Liver (tissue), 9 donors: Measurements from ENCODE around the gene ATM. TPM values are rescaled to one million over a fixed set of nuclear protein-coding genes. Genes with fewer than 3 reads are reported as not detected.

Experiments used
- DNase-seq: peaks from one replicate; pipeline ENCODE4 v3.0.0-alpha.2; 2017; ENCODE audit warnings: low spot score
- H3K27ac ChIP-seq, 2 donors: one replicate each; pipeline ENCODE4 v1.7.0; 2013; ENCODE audit warnings: inconsistent platforms in 2 of 2, low read length in 2 of 2, control low read depth in 1 of 2, low read depth in 1 of 2, mild to moderate bottlenecking in 1 of 2
- H3K27me3 ChIP-seq, 4 donors: one replicate each; pipeline versions ENCODE4 v1.6.1 to v1.7.0; 2013; ENCODE audit warnings: low read length in 3 of 4, inconsistent platforms in 1 of 4, mild to moderate bottlenecking in 1 of 4, moderate library complexity in 1 of 4; ENCODE audit not compliant: control insufficient read depth in 4 of 4, insufficient read depth in 4 of 4
- H3K36me3 ChIP-seq, 4 donors: one replicate each; pipeline versions ENCODE4 v1.6.1 to v1.7.0; 2013; ENCODE audit warnings: low read length in 3 of 4, mild to moderate bottlenecking in 3 of 4, low read depth in 1 of 4, moderate library complexity in 1 of 4; ENCODE audit not compliant: control insufficient read depth in 4 of 4, insufficient read depth in 3 of 4
- H3K4me1 ChIP-seq, 4 donors: one replicate each; pipeline versions ENCODE4 v1.6.1 to v1.7.0; 2013; ENCODE audit warnings: low read length in 3 of 4, mild to moderate bottlenecking in 3 of 4, moderate library complexity in 1 of 4; ENCODE audit not compliant: control insufficient read depth in 4 of 4, insufficient read depth in 4 of 4
- H3K4me3 ChIP-seq, 3 donors: one replicate each; pipeline versions ENCODE4 v1.6.1 to v1.7.0; 2013; ENCODE audit warnings: low read length in 3 of 3, control low read depth in 1 of 3, low read depth in 1 of 3, mild to moderate bottlenecking in 1 of 3
- H3K9ac ChIP-seq, 2 donors: one replicate each; pipeline ENCODE4 v1.7.0; 2013; ENCODE audit warnings: low read length in 2 of 2, mild to moderate bottlenecking in 2 of 2, moderate library complexity in 2 of 2, control low read depth in 1 of 2, low read depth in 1 of 2
- H3K9me3 ChIP-seq, 4 donors: one replicate each; pipeline versions ENCODE4 v1.6.1 to v1.7.0; 2013; ENCODE audit warnings: low read length in 3 of 4; ENCODE audit not compliant: control insufficient read depth in 4 of 4
- EGR1 ChIP-seq, 2 donors: IDR thresholded peaks; 2 replicates each; pipeline ENCODE4 v1.6.1; 2016 to 2018; ENCODE audit warnings: antibody characterized with exemption in 2 of 2, low read depth in 2 of 2
- FOXA1 ChIP-seq: IDR thresholded peaks from 2 replicates; pipeline ENCODE4 v1.6.1; 2016; ENCODE audit warnings: antibody characterized with exemption
- FOXA2 ChIP-seq: IDR thresholded peaks from 2 replicates; pipeline ENCODE4 v1.6.1; 2016; ENCODE audit warnings: antibody characterized with exemption
- GABPA ChIP-seq, 2 donors: IDR thresholded peaks in 1 of 2; conservative IDR thresholded peaks in 1 of 2; 2 replicates each; pipeline ENCODE4 v1.6.1; 2016; ENCODE audit warnings: antibody characterized with exemption in 2 of 2, mild to moderate bottlenecking in 1 of 2, moderate library complexity in 1 of 2
- HNF4A ChIP-seq, 2 donors: conservative IDR thresholded peaks; 2 replicates each; pipeline ENCODE4 v1.6.1; 2016; ENCODE audit warnings: antibody characterized with exemption in 2 of 2, mild to moderate bottlenecking in 2 of 2
- HNF4G ChIP-seq: IDR thresholded peaks from 2 replicates; pipeline ENCODE4 v1.6.1; 2016; ENCODE audit warnings: antibody characterized with exemption
- JUND ChIP-seq, 2 donors: IDR thresholded peaks; 2 replicates each; pipeline ENCODE4 v1.6.1; 2016; ENCODE audit warnings: antibody characterized with exemption in 2 of 2
- NR2F2 ChIP-seq: IDR thresholded peaks from 2 replicates; pipeline ENCODE4 v1.6.1; 2016; ENCODE audit warnings: antibody characterized with exemption
- RAD21 ChIP-seq, 2 donors: IDR thresholded peaks; 2 replicates each; pipeline ENCODE4 v1.6.1; 2016; ENCODE audit warnings: antibody characterized with exemption in 2 of 2, mild to moderate bottlenecking in 2 of 2
- RXRA ChIP-seq, 2 donors: IDR thresholded peaks; 2 replicates each; pipeline ENCODE4 v1.6.1; 2017 to 2018; ENCODE audit warnings: antibody characterized with exemption in 2 of 2, mild to moderate bottlenecking in 1 of 2
- SP1 ChIP-seq: IDR thresholded peaks from 2 replicates; pipeline ENCODE4 v1.6.1; 2018; ENCODE audit warnings: antibody characterized with exemption, mild to moderate bottlenecking
- TAF1 ChIP-seq: conservative IDR thresholded peaks from 2 replicates; pipeline ENCODE4 v1.6.1; 2016; ENCODE audit warnings: antibody characterized with exemption, mild to moderate bottlenecking
- YY1 ChIP-seq: IDR thresholded peaks from 2 replicates; pipeline ENCODE4 v1.6.1; 2016; ENCODE audit warnings: antibody characterized with exemption, mild to moderate bottlenecking
- WGBS: extraction: QIAGEN DNeasy Blood & Tissue Kit; methylation state at CpG from one replicate; pipeline ENCODE4 v1.1.7; 2013; 5-methylcytosine and 5-hydroxymethylcytosine counted together
- polyA plus RNA-seq, 2 donors: library from polyadenylated mRNA; stranded (reverse) in 1 of 2; unstranded in 1 of 2; fragments of 200-250 nt in 1 of 2; fragments of >200 nt in 1 of 2; fragmentation: Nextera tagmentation in 1 of 2; extraction: Ambion mirVana in 1 of 2; gene quantifications; one replicate each; pipeline versions ENCODE4 v1.2.1 to v1.2.3, GENCODE V29; 2013 to 2015
- total RNA-seq, 2 donors: library from RNA; depleted of rRNA; stranded (reverse); fragments of >200 nt; gene quantifications; one replicate each; pipeline ENCODE4 v1.2.3, GENCODE V29; 2014
- TF ChIP-seq, protein P1 (sequence below): IDR thresholded peaks from 2 replicates; pipeline ENCODE4 v1.6.1; 2016; ENCODE audit warnings: antibody characterized with exemption
- TF ChIP-seq, protein P2 (sequence below): IDR thresholded peaks from 2 replicates; pipeline ENCODE4 v1.6.1; 2016; ENCODE audit warnings: antibody characterized with exemption
- TF ChIP-seq, protein P3 (sequence below): IDR thresholded peaks from 2 replicates; pipeline ENCODE4 v1.6.1; 2016; ENCODE audit warnings: antibody characterized with exemption, mild to moderate bottlenecking
- TF ChIP-seq, protein P4 (sequence below): IDR thresholded peaks from 2 replicates; pipeline ENCODE4 v1.6.1; 2016; ENCODE audit warnings: antibody characterized with exemption
- donor health status: healthy.
- donor health status: healthy.
- donor health status: healthy.
- donor health status: healthy.
- donor health status: healthy.

ATM gene
- total and polyA plus RNA-seq, 4 donors, result 9.9 to 65.7 (median 20.9) TPM

DNA sequence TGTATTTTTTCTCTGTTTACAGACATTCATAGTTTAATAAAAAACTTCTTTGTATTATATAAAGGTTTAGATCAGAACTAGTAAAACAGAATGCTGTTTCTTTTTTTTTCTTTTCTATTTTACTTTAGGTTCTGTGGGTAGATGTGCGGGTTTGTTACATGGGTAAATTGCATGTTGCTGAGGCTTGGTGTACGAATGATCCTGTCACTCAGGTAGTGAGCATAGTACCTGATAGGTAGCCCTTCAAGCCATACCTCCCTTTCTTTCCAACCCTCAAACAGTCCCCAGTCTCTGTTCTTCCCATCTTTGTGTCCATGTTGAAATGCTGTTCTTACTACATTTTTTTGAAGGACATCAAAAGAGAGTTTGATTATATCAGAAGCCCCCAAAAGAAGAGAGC is 3.2 kb downstream of the ATM start:
- Histone ChIP-seq H3K9ac (no peak overlapping the region), H3K4me1 (peaks cover 0 to 24% (median 11%) of the 10 kb centered on the region in 4 donors), H3K9me3 (no peaks in the 10 kb centered on the region), H3K4me3 (no peak overlapping the region), H3K27me3 (no peaks in the 10 kb centered on the region), H3K27ac (no peak overlapping the region), H3K36me3 (peaks cover 2 to 16% (median 8%) of the 10 kb centered on the region in 4 donors)
- WGBS, result 92% methylated on average over 2 of the region's 2 CpGs
- DNase-seq, result no peak
- no peak for TF ChIP-seq JUND (IDR thresholded peaks at IDR 0.05)
- TF ChIP-seq GABPA (IDR thresholded peaks at IDR 0.05 in 1 of 2, conservative IDR thresholded peaks at IDR 0.05 in 1 of 2), result no peak
- TF ChIP-seq, protein P1, sequence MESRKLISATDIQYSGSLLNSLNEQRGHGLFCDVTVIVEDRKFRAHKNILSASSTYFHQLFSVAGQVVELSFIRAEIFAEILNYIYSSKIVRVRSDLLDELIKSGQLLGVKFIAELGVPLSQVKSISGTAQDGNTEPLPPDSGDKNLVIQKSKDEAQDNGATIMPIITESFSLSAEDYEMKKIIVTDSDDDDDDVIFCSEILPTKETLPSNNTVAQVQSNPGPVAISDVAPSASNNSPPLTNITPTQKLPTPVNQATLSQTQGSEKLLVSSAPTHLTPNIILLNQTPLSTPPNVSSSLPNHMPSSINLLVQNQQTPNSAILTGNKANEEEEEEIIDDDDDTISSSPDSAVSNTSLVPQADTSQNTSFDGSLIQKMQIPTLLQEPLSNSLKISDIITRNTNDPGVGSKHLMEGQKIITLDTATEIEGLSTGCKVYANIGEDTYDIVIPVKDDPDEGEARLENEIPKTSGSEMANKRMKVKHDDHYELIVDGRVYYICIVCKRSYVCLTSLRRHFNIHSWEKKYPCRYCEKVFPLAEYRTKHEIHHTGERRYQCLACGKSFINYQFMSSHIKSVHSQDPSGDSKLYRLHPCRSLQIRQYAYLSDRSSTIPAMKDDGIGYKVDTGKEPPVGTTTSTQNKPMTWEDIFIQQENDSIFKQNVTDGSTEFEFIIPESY, result no peak
- no peak for TF ChIP-seq RXRA (IDR thresholded peaks at IDR 0.05)
- no peak for TF ChIP-seq HNF4G
- no peak for TF ChIP-seq YY1
- TF ChIP-seq TAF1, result no peak

DNA sequence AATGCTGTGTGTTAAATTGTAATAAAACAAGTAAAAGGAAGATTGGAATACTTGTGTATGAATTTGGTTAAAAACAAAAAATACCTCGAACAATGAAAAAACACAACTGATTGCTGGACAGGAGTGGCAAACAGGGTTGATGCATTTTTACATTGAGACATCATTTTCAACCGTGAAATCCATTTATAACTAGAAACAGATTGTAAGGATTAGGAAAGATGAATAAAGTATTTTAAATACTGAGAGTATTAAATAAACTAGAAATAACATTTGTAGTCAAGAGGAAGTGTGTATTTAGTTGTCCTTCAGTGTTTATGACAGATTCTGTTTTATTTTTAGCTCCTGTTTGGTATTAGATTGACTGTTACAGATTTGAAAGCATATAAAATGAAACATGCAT is 5.4 kb downstream of the ATM start:
- Histone ChIP-seq H3K4me3 (no peak overlapping the region), H3K9ac (no peak overlapping the region), H3K4me1 (peaks cover 0 to 16% (median 10%) of the 10 kb centered on the region in 4 donors), H3K27me3 (no peaks in the 10 kb centered on the region), H3K27ac (no peak overlapping the region), H3K36me3 (peaks cover 5 to 25% (median 14%) of the 10 kb centered on the region in 4 donors), H3K9me3 (no peaks in the 10 kb centered on the region)
- DNase-seq, result no peak
- 91% methylated on average over 2 of the region's 2 CpGs for whole genome bisulfite sequencing
- TF ChIP-seq NR2F2 (no peak), JUND (IDR thresholded peaks at IDR 0.05) (no peak), SP1 (no peak), GABPA (IDR thresholded peaks at IDR 0.05 in 1 of 2, conservative IDR thresholded peaks at IDR 0.05 in 1 of 2) (no peak), FOXA1 (no peak)

DNA sequence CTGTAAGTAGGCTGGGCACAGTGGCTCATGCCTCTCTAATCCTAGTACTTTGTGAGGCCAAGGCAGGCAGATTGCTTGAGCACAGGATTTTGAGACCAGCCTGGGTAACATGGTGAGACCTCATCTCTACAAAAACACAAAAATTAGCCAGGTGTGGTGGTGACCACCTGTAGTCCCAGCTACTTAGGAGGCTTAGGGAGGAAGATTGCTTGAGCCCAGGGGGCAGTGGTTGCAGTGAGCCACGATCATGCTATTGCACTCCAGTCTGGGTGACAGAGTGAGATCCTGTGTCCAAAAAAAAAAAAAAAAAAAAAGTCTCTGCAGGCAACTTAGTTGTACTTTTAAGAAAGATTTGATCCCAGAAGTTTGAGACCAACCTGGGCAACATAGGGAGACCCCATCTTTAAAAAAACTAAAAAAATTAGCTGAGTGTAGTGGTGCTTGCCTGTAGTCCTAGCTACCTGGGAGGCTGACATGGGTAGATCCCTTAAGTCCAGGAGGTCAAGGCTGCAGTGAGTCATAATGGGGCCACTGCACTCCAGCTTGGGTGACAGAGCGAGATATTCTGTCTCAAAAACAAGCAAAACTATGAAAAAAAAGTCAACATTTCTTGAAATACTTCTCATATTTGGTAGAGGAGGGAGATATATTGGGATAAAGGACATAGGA is 10.5 kb downstream of the ATM start:
- 95% methylated on average over 2 of the region's 2 CpGs for WGBS
- no peak overlapping the region for H3K4me3 ChIP-seq
- peaks cover 6 to 31% (median 19%) of the 10 kb centered on the region in 4 donors for H3K36me3 ChIP-seq
- no peaks in the 10 kb centered on the region for H3K4me1 ChIP-seq
- no peaks in the 10 kb centered on the region for H3K27me3 ChIP-seq
- no peaks in the 10 kb centered on the region for H3K9me3 ChIP-seq
- DNase-seq, result no peak
- TF ChIP-seq FOXA1 (no peak), FOXA2 (no peak), EGR1 (IDR thresholded peaks at IDR 0.05; ENCODE audit: low read depth in 2 of 2) (no peak), GABPA (IDR thresholded peaks at IDR 0.05 in 1 of 2, conservative IDR thresholded peaks at IDR 0.05 in 1 of 2) (no peak), TAF1 (no peak), SP1 (no peak), HNF4A (conservative IDR thresholded peaks at IDR 0.05) (peak; percentile 45 to 60), RXRA (IDR thresholded peaks at IDR 0.05) (no peak), NR2F2 (no peak), RAD21 (IDR thresholded peaks at IDR 0.05) (no peak), HNF4G (no peak), YY1 (no peak), JUND (IDR thresholded peaks at IDR 0.05) (peak; percentile 55 to 58)
- TF ChIP-seq, protein P2, sequence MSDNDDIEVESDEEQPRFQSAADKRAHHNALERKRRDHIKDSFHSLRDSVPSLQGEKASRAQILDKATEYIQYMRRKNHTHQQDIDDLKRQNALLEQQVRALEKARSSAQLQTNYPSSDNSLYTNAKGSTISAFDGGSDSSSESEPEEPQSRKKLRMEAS, result no peak
- TF ChIP-seq, protein P3, sequence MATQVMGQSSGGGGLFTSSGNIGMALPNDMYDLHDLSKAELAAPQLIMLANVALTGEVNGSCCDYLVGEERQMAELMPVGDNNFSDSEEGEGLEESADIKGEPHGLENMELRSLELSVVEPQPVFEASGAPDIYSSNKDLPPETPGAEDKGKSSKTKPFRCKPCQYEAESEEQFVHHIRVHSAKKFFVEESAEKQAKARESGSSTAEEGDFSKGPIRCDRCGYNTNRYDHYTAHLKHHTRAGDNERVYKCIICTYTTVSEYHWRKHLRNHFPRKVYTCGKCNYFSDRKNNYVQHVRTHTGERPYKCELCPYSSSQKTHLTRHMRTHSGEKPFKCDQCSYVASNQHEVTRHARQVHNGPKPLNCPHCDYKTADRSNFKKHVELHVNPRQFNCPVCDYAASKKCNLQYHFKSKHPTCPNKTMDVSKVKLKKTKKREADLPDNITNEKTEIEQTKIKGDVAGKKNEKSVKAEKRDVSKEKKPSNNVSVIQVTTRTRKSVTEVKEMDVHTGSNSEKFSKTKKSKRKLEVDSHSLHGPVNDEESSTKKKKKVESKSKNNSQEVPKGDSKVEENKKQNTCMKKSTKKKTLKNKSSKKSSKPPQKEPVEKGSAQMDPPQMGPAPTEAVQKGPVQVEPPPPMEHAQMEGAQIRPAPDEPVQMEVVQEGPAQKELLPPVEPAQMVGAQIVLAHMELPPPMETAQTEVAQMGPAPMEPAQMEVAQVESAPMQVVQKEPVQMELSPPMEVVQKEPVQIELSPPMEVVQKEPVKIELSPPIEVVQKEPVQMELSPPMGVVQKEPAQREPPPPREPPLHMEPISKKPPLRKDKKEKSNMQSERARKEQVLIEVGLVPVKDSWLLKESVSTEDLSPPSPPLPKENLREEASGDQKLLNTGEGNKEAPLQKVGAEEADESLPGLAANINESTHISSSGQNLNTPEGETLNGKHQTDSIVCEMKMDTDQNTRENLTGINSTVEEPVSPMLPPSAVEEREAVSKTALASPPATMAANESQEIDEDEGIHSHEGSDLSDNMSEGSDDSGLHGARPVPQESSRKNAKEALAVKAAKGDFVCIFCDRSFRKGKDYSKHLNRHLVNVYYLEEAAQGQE, result no peak
- TF ChIP-seq, protein P4, sequence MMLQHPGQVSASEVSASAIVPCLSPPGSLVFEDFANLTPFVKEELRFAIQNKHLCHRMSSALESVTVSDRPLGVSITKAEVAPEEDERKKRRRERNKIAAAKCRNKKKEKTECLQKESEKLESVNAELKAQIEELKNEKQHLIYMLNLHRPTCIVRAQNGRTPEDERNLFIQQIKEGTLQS, result no peak
- H3K27ac ChIP-seq, result no peak overlapping the region
- no peak overlapping the region for H3K9ac ChIP-seq
